HL-60/S4 (cell line): ENCODE results near the gene UPF2.
"Not testable (repeated sequence)": the region's sequence is repeated elsewhere in the genome, so short reads cannot be mapped to it uniquely, and the experiment has no call there.

Experiments used
- in situ Hi-C: fragments of 300-500 bp; cut with MboI; formaldehyde crosslinking; loops from 2 replicates; pipeline ENCODE4 v1.14.3; 2022; ENCODE audit warnings: low sequenced_read_pairs

UPF2 gene

DNA sequence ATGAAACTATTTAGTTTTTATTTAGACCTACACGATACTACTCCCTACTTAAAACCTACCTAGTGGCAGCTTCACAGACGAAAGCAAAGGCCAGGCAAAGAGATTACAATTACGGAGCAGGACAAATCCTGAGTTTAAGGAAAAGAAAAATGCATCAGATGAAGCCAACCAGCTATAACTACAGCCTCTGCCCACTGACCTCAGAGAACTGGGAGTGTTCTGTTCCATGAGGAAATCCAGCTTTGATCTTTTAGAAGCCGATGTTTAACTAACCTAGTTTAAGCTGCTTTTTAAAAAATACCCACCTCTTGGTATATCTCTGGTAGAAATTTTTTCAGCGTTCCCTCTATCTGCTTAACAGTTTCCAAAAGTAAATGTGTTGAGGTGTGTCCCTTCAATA is 3.0 kb upstream of the UPF2 start:
- in situ Hi-C loops, result no loop called here

GRCh38 chr10:12042409-12042796 is 206 bp downstream of the UPF2 start:
- in situ Hi-C loops, result no loop called here

DNA sequence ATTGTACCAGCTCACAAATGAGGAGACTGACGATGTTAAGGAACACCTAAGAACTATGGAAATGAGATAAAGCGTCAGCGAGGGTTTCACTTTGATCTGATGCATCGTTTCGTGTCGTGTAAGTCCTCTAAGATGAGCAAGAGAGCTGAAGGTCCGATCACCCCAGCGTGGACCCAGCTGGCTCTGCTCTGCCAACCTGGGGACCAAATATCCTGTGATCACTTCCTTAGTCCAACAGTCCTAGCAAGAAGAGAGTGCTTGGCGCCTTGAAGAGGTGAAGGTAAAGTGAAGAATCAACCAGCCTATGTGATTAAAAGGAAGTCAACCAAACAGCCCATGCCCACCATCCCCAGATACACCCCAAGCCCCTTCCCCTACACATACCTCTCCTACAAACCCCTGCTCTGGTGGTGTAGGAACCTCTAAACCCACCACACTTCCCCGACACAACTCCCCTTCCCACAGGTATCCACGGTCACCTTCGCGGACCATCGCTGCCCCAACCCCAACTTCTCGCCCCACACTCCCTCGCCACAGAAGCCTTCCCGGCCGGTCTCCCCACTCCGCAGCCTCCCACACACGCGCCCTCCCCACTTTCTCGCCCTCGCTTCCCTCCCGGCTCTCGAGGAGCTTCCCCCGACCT is 722 bp downstream of the UPF2 start:
- in situ Hi-C loops, result no loop called here

GRCh38 chr10:12036073-12036655 is 6.4 kb downstream of the UPF2 start:
- in situ Hi-C loops, result no loop called here

- in situ Hi-C loops, result no loop called here
These were observed 11.2 kb downstream of the UPF2 start for GRCh38 chr10:12031404-12031803.

GRCh38 chr10:12027539-12027938 is 15.1 kb downstream of the UPF2 start:
- in situ Hi-C loops, result no loop called here

- in situ Hi-C loops, result no loop called here
These were observed 17.0 kb downstream of the UPF2 start for GRCh38 chr10:12025591-12025990.

DNA sequence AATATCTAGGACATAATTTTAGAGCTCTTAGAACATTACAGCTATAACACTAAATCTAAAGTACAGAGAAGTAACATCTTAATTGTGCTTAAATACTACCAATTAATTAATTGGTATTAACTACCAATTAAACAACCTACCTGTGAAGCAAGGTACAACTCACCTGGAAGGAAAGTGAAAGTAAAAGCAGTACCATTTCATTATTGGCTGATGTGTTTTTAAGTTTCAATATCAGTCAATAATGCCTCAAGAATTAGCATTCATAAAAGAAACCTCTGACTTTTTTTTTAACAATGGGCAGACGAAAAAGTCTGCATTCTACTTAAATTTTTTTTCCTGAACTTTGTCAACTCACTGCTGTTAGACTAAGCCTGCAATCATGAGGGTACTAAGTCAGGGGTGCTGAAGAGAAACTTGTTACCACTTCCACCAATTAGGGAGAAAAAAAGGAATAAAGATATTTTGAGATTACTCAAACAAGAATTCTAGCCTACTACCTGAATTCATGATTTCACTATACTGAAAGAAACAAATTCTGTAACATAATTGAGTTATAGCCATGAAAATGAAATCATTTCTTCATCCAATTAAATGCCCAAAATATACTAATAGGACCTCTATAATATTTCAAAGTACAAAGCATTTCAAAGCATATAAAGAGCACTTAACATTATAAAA is 19.9 kb downstream of the UPF2 start:
- in situ Hi-C loops, result no loop called here

DNA sequence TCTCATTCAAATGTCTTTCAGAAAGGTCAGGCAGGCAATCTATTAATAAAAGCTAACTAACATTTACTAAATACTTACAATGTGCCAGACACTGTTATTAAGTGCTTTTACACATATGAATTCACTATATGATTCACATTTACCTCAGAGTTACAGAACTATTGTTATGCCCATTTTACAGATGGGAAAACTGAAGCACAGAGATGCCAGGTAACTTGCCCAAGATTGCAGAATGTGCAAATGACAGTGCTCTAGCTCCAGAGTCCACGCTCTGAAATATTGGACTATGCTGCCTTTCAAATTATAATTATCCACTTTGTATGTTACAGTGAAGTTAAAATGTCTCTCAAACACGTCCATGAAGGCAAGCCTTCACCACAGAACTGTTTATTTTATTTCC is 22.0 kb downstream of the UPF2 start:
- in situ Hi-C loops, result no loop called here

GRCh38 chr10:12019283-12019971 is 23.2 kb downstream of the UPF2 start:
- in situ Hi-C loops, result no loop called here

DNA sequence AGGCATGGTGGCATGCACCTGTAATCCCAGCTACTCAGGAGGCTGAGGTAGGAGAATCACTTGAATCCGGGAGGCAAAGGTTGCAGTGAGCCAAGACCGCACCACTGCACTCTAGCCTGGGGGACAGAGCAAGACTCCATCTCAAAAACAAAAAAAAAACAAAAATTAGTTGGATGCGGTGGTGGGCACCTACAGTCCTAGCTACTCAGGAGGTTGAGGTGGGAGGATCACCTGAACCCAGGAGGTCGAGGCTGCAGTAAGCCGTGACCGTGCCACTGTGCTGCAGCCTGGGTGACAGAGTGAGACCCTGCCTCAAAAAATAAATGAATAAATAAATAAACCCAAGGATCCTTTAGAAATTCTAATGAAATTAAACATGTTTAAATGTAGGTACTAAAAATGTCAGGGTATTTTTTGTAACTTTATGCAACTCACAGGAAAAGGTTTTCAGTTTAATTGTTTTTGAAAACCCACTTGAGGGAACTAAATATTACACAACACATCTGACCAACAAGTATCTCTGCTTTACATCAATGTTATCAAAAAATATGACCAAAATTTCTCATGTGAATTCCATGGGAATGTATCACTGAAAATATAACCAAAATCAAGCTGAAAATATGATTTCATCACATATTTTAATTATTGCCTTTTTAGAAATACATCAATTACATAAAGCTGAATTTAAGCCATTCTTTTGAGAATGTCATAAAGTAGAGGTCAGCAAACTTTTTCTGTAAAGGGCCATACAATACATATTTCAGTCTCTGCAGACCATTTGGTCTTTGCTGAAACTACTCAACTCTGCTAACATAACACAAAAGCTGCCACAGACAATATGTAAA is 23.9 kb downstream of the UPF2 start:
- in situ Hi-C loops, result no loop called here

GRCh38 chr10:12013926-12014325 is 28.7 kb downstream of the UPF2 start:
- in situ Hi-C loops, result no loop called here

- in situ Hi-C loops, result not testable (repeated sequence)
These were observed 29.2 kb downstream of the UPF2 start for GRCh38 chr10:12013391-12013790.

- in situ Hi-C loops, result no loop called here
These were observed 32.3 kb downstream of the UPF2 start for GRCh38 chr10:12010353-12010752.

DNA sequence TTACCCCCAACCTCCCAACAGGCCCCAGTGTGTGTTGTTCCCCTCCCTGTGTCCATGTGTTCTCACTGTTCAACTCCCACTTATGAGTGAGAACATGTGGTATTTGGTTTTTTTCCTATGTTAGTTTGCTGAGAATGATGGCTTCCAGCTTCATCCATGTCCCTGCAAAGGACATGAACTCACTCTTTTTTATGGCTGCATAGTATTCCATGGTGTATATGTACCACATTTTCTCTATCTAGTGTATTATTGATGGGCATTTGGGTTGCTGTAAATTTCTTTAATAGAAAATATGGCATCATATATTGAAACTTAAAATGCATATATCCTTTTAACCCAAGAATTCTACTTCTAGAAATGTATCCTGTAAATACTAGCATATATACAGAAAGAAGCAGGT is 33.8 kb downstream of the UPF2 start:
- in situ Hi-C loops, result not testable (repeated sequence)

DNA sequence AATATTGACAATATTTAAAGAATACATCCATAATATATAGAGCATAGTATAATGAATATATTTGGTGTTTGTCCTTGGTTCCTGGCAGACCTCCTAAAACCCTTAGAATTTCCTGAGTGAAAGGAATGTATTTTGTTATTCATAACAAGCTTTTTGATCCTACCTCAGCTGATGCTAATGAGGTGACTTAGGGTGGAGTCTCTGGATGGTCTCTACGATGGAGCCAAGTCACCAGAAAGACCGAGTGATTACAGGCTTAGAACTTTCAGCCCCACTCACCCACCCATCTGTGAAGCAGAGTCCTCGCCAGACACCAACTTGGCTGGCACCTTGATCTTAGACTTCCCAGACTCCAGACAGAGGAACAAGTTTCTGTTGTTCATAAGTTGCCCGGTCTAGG is 35.9 kb downstream of the UPF2 start:
- in situ Hi-C loops, result no loop called here

GRCh38 chr10:11993834-11994468 is 48.7 kb downstream of the UPF2 start:
- in situ Hi-C loops, result no loop called here

DNA sequence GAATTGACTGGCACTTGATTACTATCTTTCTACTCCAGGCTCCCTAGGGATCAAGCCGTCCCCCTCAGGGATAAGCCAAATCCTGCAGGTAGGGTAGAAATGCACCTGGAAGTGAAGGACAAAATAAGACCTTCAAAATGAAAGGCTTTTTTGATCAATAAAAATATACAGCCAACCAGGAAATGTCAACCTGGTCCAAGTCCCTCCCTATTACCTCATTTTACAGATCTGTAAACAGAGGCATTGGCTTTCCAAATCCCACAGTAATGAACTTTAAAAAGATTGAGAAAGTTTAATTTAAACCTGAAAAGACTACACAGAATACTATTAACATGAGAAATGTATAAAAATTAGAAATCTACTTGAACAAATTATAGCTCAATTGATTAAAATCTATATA is 53.7 kb downstream of the UPF2 start:
- in situ Hi-C loops, result loop anchor here (10.0 kb wide), 1 partner anchor 204 kb away; no protein-coding TSS in a partner anchor

- in situ Hi-C loops, result loop anchor here (10.0 kb wide), 1 partner anchor 202 kb away; no protein-coding TSS in a partner anchor
These were observed 55.9 kb downstream of the UPF2 start for GRCh38 chr10:11986593-11987216.

DNA sequence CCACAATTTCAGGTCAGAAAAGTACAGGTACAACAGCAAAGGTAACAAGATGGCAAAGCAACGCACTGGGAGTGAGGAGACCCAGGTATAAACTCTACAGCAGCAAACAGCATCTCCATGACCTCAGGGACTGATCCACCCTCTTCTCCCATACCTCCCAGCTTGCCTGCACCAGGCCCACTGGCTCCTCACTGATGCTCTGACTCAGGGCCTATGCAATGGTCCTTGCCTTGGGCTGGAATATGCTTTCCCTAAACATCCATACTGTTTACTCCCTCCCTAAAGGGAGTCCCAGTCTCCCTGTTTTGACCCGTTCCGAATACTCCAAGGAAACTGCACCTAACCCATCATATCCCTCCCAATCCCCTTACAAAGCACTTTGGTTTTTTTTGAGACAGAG is 60.4 kb downstream of the UPF2 start:
- in situ Hi-C loops, result loop anchor here (10.0 kb wide), 1 partner anchor 197 kb away; no protein-coding TSS in a partner anchor
